Panc1 (cell line): ENCODE data around the gene PRRG3. TPM values are rescaled to one million over a fixed set of nuclear protein-coding genes. Genes with fewer than 3 reads are reported as not detected.

Experiments
- ATAC-seq: fragments of 200-7000 bp; cut with Tn5 transposase; 2 replicates; pipeline ENCODE4 v1.9.1; 2020; ENCODE audit warnings: mild to moderate bottlenecking, moderate library complexity
- BruUV-seq: library from RNA; stranded (reverse); fragments of 400-500 nt; replicated peaks from 2 replicates; lab custom pipeline; 2021; lab: Mats Ljungman, UMichigan
- CTCF ChIA-PET: fragments of 300-600 bp; sonication (Branson Sonifier 250); formaldehyde crosslinking; loops from one replicate; lab custom pipeline; 2022; ENCODE audit warnings: antibody characterized with exemption; lab: Charles Lee
- POLR2A ChIA-PET: fragments of 300-600 bp; sonication (Branson Sonifier 250); formaldehyde crosslinking; loops from one replicate; lab custom pipeline; 2022; ENCODE audit warnings: antibody characterized with exemption; lab: Charles Lee
- DNase-seq: peaks from one replicate; pipeline ENCODE4 v3.0.0-alpha.2; 2010; ENCODE audit warnings: low read depth, low spot score
- H3K27ac ChIP-seq: 2 replicates; pipeline ENCODE4 v1.5.1; 2011; ENCODE audit warnings: mild to moderate bottlenecking, low read length, inconsistent platforms
- H3K27me3 ChIP-seq: fragments of 200-500 bp; sonication (Bioruptor generic); 2 replicates; pipeline ENCODE4 v1.6.0; 2014; ENCODE audit warnings: low read length, inconsistent platforms; ENCODE audit not compliant: control insufficient read depth, insufficient read depth
- H3K36me3 ChIP-seq: fragments of 200-500 bp; sonication (Bioruptor generic); 2 replicates; pipeline ENCODE4 v1.5.1; 2014; ENCODE audit warnings: inconsistent platforms, mild to moderate bottlenecking, low read length, moderate library complexity; ENCODE audit not compliant: control insufficient read depth, insufficient read depth
- H3K4me1 ChIP-seq: 2 replicates; pipeline ENCODE4 v1.5.1; 2011; ENCODE audit warnings: inconsistent platforms, mild to moderate bottlenecking, low read length, moderate library complexity; ENCODE audit not compliant: control insufficient read depth, insufficient read depth
- H3K4me3 ChIP-seq, 2 experiments: 2 replicates each; pipeline ENCODE4 v1.5.1; 2011 to 2012; ENCODE audit warnings: low read depth in 2 of 2, low read length in 2 of 2, mild to moderate bottlenecking in 2 of 2, inconsistent platforms in 1 of 2, moderate library complexity in 1 of 2
- H3K9me3 ChIP-seq: fragments of 200-500 bp; sonication (Bioruptor generic); 2 replicates; pipeline ENCODE4 v1.5.1; 2014; ENCODE audit warnings: low read depth, mild to moderate bottlenecking, inconsistent platforms, low read length, moderate library complexity; ENCODE audit not compliant: control insufficient read depth, insufficient read depth
- CTCF ChIP-seq: fragments of 450-650 bp; IDR thresholded peaks from 2 replicates; pipeline ENCODE4 v1.5.1; 2017; ENCODE audit warnings: mild to moderate bottlenecking
- POLR2AphosphoS5 ChIP-seq: IDR thresholded peaks from 2 replicates; pipeline ENCODE4 v1.6.1; 2012; ENCODE audit warnings: mild to moderate bottlenecking, low read depth, low read length, moderate library complexity
- REST ChIP-seq, 2 experiments: IDR thresholded peaks; 2 replicates each; pipeline ENCODE4 v1.6.1; 2011 to 2012; ENCODE audit warnings: low read depth in 2 of 2, control low read depth in 1 of 2, low read length in 1 of 2, mild to moderate bottlenecking in 1 of 2, moderate library complexity in 1 of 2; ENCODE audit not compliant: insufficient read depth in 1 of 2
- SIN3A ChIP-seq: IDR thresholded peaks from 2 replicates; pipeline ENCODE4 v1.6.1; 2012; ENCODE audit warnings: low read depth, mild to moderate bottlenecking, low read length, moderate library complexity, borderline replicate concordance; ENCODE audit not compliant: insufficient read depth
- TCF7L2 ChIP-seq: IDR thresholded peaks from 2 replicates; pipeline ENCODE4 v1.6.1; 2011; ENCODE audit warnings: mild to moderate bottlenecking, low read depth, low read length, inconsistent platforms
- in situ Hi-C: cut with HindIII; loops from 2 replicates; pipeline ENCODE4 v1.10.0; 2016; ENCODE audit warnings: low sequenced_read_pairs, low pct_unique_long_range_greater_than_20kb
- intact Hi-C: fragments of 100-400 bp; cut with micrococcal nuclease; formaldehyde crosslinking; loops from one replicate; pipeline ENCODE4 v1.10.0; 2022; ENCODE audit not compliant: unreplicated experiment
- total RNA-seq: library from RNA; stranded (reverse); gene quantifications from one replicate; pipeline ENCODE4 v1.2.1, GENCODE V29; 2021; ENCODE audit not compliant: unreplicated experiment

The PRRG3 gene
- total RNA-seq, 1 experiment from 2014 or later, result not detected

GRCh38 chrX:151699746-151700145 lies 4.5 kb downstream of the PRRG3 start:
- Histone ChIP-seq H3K27ac (no peak overlapping the region), H3K36me3 (no peaks in the 10 kb centered on the region), H3K4me3 (no peak overlapping the region), H3K4me1 (no peaks in the 10 kb centered on the region), H3K9me3 (no peaks in the 10 kb centered on the region), H3K27me3 (no peaks in the 10 kb centered on the region)
- ATAC-seq (no peak), DNase-seq (no peak)
- in situ Hi-C loops (no loop called here), intact Hi-C loops (no loop called here)
- BruUV-seq, result no TSS peak
- TF ChIP-seq TCF7L2 (no peak), CTCF (no peak), REST (IDR thresholded peaks at IDR 0.05; ENCODE audit: insufficient read depth in 1 of 2, low read depth in 2 of 2, low read length in 1 of 2) (no peak), POLR2AphosphoS5 (no peak), SIN3A (no peak)
- ChIA-PET POLR2A (no interaction called here), CTCF (no interaction called here)

GRCh38 chrX:151700581-151700980 lies 5.3 kb downstream of the PRRG3 start:
- no peaks in the 10 kb centered on the region for H3K4me1 ChIP-seq
- in situ Hi-C loops, result no loop called here
- H3K9me3 ChIP-seq, result no peaks in the 10 kb centered on the region
- BruUV-seq, result no TSS peak
- DNase-seq, result no peak
- H3K36me3 ChIP-seq, result no peaks in the 10 kb centered on the region
- TF ChIP-seq REST (IDR thresholded peaks at IDR 0.05; ENCODE audit: insufficient read depth in 1 of 2, low read depth in 2 of 2, low read length in 1 of 2) (no peak), CTCF (no peak), TCF7L2 (no peak), SIN3A (no peak), POLR2AphosphoS5 (no peak)
- POLR2A ChIA-PET, result interaction anchor here (0.6 kb wide), 1 partner anchor 781 kb away, joined by 3 read pairs; no protein-coding TSS in a partner anchor
- ATAC-seq, result no peak
- no peak overlapping the region for H3K27ac ChIP-seq
- CTCF ChIA-PET, result no interaction called here
- intact Hi-C loops, result no loop called here
- H3K27me3 ChIP-seq, result no peaks in the 10 kb centered on the region
- no peak overlapping the region for H3K4me3 ChIP-seq
